Measurements from ENCODE around the gene GNE.

GRCh38 chr9:36165826-36166167 lies 92.5 kb downstream of the GNE start:
- TF ChIP-seq CTCF (IDR thresholded peaks at IDR 0.05) (no peak), POLR2A (IDR thresholded peaks at IDR 0.05) (no peak)

Measured in esophagus squamous epithelium (tissue), 4 donors.